ENCODE results near the gene MAP7.

The MAP7 gene

GRCh38 chr6:136370988-136371728 is 179.1 kb downstream of the MAP7 start:
- DNase-seq = no peak

DNA sequence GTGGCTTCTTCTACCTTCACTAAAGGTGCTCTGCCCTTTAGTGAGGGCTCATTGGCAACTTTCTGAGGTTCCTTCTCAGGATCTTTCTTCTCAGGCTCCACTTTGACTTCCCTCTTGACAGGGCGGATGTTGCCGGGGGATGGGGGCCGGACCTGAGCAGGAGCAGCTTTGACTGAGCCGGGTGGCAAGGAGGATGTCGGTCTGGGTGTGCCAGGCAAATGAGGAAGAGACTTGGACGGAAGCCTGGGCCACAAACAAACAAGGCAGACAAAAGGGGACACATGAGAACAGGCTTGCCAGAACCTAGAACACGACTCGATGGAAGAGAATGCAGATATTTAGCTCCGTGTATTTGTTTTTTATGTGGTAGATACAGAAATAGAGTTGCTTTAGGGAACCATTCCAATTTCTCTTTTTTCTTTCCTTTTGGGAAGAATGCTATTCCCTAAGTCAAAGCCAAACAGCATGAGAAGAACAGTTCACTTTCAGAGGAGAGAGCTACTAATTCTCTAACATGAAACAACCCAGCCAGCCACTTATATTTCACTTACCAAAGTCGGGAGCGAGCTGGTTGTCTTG is 184.4 kb downstream of the MAP7 start:
- peak in 1 of 5 experiments; percentile 32 for DNase-seq

DNA sequence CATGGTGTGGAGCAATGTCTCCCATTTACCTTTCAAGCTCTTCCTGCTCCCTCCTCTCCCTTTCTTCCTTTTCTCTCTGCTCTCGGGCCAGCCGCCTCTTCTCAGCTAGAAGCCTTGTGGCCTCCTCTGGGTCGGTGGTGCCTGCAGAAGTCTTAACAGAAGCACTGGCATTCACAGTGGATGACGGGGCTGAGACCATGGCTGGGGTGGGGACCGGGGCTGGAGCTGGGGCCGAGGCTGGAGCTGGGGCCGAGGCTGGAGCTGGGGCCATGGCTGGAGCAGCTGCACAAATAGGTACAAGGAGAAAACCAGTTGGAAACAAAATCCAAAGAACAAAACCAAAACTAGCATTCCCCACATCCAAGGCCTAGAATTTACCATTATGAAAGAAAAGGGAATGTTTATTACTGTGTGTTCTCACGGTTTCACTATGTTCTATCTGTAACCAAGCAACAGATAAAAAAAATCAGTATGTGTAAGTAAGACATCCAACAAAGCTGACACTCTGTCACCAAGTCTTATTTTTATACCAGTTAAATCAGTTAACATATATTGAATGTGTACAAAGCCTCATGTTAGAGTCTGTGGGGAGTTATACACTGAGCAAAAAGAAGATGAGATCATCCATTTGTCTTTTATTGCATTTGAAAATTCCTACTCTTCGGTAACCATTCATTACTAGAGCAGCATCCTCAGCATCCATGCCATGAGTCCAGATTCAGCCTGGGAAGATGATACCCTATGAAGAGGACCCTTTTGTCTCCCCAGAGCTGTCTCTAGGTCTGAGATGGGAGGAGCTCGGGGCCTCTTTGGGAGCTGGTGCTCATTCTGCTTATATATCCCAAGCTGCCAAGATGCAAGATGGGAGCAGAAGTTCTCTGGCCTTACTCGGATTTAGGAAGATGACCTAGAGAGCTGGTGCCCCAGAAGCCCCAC is 187.5 kb downstream of the MAP7 start:
- no peak for DNase-seq

GRCh38 chr6:136361787-136362186 is 188.4 kb downstream of the MAP7 start:
- DNase-seq = no peak

GRCh38 chr6:136360783-136361182 is 189.4 kb downstream of the MAP7 start:
- no peak for DNase-seq

GRCh38 chr6:136359851-136360250 is 190.4 kb downstream of the MAP7 start:
- DNase-seq = no peak

DNA sequence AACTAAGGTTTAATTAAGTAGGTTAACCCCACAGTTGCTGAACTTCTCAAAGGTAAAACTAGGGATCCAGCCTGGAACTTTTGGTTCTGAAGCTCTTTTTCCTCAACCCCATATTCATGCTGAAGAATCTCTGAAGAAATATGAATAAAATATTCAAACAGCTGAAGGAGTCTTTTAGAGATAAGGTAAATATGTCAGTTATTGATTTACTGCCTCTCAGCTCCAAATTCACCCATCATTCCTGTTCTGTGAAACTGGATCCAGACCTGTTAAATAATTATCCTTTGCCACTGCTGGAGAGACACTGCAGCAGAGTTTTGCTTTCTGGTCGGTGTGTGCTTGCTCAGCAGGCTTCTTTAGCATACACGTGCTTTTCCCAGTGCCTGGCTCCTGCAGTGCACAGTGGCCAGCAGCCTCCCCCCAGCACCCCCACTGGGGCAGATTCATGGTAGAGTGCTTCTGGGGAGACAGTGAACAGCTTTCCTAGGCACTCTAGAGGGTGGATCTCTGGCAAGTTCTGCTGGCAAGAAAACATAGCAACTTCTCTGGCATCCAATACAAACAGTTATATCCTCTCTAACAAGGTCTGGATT is 198.6 kb downstream of the MAP7 start:
- no peak for DNase-seq

- DNase-seq = no peak
These were observed 199.3 kb downstream of the MAP7 start for GRCh38 chr6:136350914-136351313.

DNA sequence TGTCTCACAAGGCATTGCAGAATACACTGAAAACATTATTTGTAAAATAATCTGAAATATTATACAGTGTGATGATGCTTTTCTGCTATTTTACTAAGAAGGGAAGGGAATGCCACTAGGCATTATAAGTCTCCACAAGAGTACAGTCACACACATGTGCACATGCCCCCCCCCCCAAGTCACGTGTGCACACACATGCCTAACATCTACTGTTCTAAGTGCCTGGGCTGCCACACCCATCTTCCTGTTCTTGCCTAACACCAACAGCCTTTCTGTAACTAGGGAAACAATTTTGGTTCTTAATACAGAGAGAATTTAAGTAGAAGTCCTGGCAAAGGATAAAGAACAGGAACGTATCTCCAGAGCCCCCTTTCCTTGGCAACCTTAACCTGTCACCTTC is 202.4 kb downstream of the MAP7 start:
- no peak for DNase-seq

GRCh38 chr6:136345145-136345544 is 205.1 kb downstream of the MAP7 start:
- no peak for DNase-seq

GRCh38 chr6:136344420-136344819 is 205.8 kb downstream of the MAP7 start:
- DNase-seq = no peak

GRCh38 chr6:136343700-136344099 is 206.5 kb downstream of the MAP7 start:
- DNase-seq = no peak

GRCh38 chr6:136343275-136343674 is 206.9 kb downstream of the MAP7 start:
- DNase-seq = no peak

- no peak for DNase-seq
These were observed 208.3 kb downstream of the MAP7 start for GRCh38 chr6:136341967-136342366.

GRCh38 chr6:136341367-136341766 is 208.9 kb downstream of the MAP7 start:
- DNase-seq = no peak

DNA sequence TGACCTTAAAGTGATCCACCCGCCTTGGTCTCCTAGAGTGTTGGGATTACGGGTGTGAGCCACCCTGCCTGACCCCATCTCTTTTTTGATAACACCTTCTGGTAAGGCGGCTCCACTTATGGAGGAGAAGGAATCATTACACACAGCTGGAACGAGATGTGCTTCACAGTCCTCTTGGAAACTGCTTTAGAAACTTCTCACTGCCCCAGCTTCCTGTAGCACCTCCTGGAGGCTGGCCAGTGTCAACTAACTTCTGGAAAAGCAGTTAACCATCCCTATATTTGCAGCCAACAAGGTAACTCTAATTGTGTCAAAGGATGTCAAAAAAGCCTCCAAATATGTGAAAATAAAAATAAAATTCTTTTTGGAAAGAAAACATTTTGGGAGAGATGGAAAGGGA is 211.7 kb downstream of the MAP7 start:
- no peak for DNase-seq

DNA sequence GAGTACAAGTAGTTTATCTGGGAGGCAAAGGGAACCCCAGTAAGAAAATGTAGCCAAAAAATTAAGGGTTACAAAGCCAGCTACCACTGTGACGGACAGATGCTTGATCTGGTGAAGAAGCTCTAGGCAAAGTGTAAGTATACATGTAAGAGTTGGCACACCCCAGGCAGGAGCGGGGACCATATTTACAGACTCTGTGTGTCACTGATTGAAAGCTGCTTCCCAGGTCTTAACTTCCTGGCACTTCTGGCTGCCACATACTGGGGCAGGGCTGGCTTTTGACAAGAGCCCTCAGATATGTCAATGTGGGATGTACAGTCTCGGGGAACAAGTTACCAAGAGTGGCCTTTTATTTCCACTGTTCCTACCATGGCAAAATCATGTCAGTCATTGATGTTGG is 212.6 kb downstream of the MAP7 start:
- DNase-seq = no peak

GRCh38 chr6:136337121-136337520 is 213.1 kb downstream of the MAP7 start:
- no peak for DNase-seq

DNA sequence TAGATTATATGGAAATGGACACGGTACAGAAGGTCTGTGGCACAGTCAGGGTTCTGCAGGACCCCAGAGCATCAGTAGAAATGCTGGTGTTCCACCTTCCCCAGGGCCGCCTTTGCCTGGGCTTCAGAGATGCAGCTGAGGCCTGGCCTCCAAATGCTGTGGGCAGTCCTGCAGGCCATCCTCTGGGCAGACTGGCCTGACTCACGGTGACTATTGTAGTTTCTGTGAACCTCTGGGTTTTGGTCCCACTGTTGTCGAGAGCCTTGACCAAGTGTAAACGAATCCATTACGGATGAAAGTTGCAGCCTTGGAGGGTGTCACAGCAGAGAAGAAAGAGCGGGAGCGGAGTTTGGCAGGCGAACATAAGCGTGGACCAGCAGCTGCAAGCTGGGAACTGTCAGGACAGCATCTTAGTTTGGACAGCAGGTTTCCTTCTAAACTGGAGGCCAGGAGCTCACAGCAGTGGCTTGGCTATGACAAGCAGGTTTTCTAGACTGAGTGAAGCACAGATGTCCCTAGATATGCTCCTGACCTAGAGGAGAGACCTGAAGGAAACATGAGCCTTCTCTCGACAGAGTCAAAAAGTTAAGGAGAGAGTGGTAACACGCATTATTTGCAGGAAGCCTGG is 214.4 kb downstream of the MAP7 start:
- DNase-seq = no peak

GRCh38 chr6:136334853-136335252 is 215.4 kb downstream of the MAP7 start:
- DNase-seq = peak in 1 of 5 experiments; percentile 7

GRCh38 chr6:136334465-136334846 is 215.8 kb downstream of the MAP7 start:
- DNase-seq = no peak

GRCh38 chr6:136333824-136334464 is 216.3 kb downstream of the MAP7 start:
- DNase-seq = no peak
